ENCODE results near the gene TEX12.

DNA sequence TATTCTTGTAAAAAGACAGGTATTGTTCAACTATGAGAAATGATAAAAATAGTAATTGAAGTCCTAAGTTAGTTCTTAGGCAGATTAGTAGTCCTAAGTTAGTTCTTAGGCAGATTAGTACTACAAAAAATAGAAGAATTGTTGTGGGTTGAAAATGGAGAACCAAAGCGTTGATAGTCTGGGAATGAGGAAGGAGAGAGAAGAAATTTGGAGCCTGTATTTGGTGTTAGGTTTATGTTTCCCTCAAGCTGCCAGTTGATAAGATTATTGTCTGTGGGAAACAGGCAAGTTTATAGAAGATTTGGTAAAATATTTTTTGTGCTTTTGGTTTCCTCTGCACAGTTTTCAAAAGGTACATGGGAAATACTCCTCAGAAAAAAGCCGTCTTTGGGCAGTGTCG, 11.8 kb downstream of the TEX12 start:
- TF ChIP-seq EZH2 (IDR thresholded peaks at IDR 0.05) (no peak), FOXP2 (optimal IDR thresholded peaks at IDR 0.05; ENCODE audit: control extremely low read depth, extremely low read length, insufficient read depth) (no peak), POLR2AphosphoS5 (IDR thresholded peaks at IDR 0.05; ENCODE audit: borderline replicate concordance, low read depth, low read length) (no peak)
